Retinal pigment epithelial cell (primary cell): Measurements from ENCODE around the gene PARVG.

Experiments used
- DNase-seq: peaks from one replicate; pipeline ENCODE4 v3.0.0-alpha.2; 2010; ENCODE audit warnings: low read depth
- H3K4me3 ChIP-seq: 2 replicates; pipeline ENCODE4 v1.5.1; 2011; ENCODE audit warnings: mild to moderate bottlenecking, low read length, control low read depth, moderate library complexity
- TF ChIP-seq, protein P1 (sequence below): conservative IDR thresholded peaks from 2 replicates; pipeline ENCODE4 v1.5.1; 2011; ENCODE audit warnings: low read depth, low read length, control low read depth, inconsistent platforms

The PARVG gene

DNA sequence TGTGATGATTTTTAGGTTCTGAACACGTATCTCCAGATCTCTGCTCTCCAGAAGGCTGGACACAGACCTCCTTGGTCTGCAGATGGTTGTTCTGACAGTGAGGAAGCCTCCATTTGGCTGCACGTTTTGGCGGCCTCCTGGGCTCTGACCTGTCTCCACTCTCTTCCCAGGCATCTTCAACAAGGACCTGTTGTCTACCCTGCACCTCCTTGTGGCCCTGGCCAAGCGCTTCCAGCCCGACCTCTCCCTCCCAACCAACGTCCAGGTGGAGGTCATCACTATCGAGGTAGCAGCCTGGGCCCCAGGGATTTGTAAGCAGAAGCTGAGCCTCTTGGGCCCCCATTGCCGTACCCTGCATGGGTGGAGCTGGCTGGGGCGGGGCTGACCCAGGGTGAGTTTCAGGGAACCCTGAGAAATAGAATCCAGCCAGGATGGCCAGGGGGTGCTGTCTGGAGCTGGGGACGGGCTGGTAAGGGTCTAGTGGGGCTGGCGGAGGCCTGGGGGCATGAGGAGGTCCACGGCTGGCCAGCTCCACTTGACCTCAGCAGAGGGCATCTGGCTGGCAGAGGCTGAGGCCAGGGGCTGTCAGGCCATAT is 9.8 kb downstream of the PARVG start:
- no peak overlapping the region for H3K4me3 ChIP-seq
- TF ChIP-seq, protein P1, sequence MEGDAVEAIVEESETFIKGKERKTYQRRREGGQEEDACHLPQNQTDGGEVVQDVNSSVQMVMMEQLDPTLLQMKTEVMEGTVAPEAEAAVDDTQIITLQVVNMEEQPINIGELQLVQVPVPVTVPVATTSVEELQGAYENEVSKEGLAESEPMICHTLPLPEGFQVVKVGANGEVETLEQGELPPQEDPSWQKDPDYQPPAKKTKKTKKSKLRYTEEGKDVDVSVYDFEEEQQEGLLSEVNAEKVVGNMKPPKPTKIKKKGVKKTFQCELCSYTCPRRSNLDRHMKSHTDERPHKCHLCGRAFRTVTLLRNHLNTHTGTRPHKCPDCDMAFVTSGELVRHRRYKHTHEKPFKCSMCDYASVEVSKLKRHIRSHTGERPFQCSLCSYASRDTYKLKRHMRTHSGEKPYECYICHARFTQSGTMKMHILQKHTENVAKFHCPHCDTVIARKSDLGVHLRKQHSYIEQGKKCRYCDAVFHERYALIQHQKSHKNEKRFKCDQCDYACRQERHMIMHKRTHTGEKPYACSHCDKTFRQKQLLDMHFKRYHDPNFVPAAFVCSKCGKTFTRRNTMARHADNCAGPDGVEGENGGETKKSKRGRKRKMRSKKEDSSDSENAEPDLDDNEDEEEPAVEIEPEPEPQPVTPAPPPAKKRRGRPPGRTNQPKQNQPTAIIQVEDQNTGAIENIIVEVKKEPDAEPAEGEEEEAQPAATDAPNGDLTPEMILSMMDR: no peak
- no peak for DNase-seq

DNA sequence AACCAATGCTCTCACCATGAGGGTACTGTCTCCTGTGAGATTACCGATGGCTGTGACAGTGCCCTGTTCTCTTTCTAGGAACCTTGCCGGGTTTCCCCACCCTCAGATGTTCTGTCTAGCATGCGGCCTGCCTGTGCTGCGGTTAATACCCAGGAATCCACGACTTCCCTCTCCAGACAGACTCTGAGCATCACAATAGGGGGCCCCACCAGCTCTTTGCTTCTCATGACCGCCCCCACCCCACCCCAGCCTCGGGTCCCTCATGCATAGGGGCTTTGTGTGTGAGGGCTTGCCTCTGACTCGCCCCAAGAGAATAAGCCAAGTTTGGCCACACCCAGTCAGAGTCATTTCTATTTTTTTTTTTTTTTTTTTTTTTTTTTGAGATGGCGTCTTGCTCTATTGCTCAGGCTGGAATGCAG is 10.3 kb downstream of the PARVG start:
- no peak for DNase-seq
- TF ChIP-seq, protein P1: no peak
- no peak overlapping the region for H3K4me3 ChIP-seq

DNA sequence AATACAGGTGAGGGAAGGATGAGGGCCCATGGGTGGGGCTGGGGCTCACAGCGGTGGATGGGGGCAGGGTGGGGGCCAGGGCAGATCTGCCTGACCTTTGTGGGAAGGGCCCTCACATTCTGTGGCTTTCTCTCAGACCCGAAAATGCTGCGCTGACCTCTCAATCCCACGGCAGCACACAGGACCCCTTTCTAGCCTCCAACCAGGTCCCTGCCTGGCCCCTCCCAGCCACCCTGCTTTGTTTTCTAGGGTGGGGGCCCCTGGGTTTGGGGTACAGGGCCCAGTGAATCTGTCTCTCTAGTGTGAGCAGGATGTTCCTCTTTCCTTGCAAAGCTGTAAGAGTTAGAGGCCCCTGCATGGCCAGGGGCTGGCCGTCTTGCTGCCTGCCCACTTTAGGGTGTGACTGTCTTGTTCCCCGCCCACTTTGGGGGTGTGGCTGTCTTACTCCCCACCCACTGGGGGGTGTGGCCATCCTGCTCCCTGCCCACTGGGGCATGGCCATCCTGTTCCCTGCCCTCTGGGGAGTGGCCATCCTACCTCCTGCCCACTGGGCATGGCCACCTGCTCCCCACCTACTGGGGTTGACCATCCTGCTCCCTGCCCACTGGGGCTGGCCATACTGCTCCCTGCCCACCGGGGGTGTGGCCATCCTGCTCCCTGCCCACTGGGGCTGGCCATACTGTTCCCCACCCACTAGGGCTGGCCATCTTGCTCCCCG is 11.5 kb downstream of the PARVG start:
- no peak for DNase-seq
- TF ChIP-seq, protein P1: no peak
- H3K4me3 ChIP-seq: no peak overlapping the region

DNA sequence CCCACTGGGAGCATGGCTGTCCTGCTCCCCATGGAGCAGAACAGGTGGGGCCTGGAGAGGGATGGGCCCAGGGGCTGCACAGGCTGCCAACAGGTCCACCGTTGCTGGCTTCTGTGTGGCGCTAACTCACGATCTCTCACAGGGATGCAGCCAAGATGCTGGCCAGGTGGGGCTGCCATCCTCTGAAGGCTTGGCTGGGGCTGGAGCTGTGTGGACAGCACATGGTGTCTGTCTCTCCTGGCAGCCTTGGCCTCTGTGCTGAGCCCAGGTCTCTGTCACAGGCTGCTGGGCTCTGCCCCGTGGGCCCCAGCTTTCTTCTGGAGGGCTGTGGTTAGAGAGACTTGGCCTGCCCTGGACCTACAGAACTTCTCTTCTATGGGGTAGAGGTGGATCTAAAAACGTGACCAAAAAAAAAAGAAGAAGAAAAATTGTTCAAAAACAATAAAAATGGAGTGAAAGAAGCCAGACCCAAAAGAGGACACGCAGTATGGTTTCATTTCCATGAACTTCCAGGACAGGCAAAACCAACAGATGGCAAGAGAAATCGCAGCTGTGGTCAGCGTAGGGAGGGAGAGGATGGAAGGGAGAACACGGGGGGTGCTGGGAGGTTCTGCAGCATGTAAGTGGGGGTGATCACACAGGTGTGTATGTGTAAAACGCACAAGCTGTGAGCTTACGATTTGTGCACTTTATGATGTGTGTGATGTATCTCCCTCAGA is 12.2 kb downstream of the PARVG start:
- TF ChIP-seq, protein P1: no peak
- H3K4me3 ChIP-seq: no peak overlapping the region
- DNase-seq: no peak

DNA sequence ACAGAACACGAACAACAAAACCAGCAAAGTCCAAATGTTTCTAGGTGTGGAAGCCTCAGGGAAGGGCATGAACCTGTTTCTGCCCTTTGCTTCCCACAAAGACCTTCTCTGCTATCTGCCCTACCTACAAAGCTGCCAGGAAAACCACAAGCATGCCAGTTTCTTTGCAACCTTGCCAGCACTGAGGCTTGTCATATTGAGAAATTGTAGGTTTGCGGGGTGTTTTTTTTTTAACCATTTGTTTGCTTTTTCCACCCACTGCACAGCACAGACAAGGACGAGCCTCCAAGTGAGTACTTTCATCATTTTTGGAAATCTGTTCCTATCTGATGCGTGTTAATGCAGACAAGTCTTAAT is 12.8 kb downstream of the PARVG start:
- DNase-seq: no peak
- H3K4me3 ChIP-seq: no peak overlapping the region
- TF ChIP-seq, protein P1: no peak

DNA sequence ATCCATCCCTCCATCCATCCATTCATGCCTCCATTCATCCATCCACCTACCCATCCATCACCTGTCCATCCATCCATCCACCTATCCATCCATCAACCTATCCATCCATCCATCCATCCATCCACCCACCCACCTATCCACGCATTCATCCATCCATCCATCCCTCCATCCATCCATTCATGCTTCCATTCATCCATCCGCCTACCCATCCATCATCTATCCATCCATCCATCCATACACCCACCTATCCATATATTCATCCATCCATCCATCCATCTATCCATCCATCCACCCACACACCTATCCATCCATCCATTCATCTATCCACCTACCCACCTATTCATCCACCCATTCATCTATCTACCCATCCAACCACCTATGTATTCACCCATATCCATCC is 13.8 kb downstream of the PARVG start:
- TF ChIP-seq, protein P1: no peak
- H3K4me3 ChIP-seq: no peak overlapping the region
- no peak for DNase-seq
